Cardiac fibroblast (primary cell): Measurements from ENCODE around the gene RDH13.
"Not testable (repeated sequence)": the region's sequence is repeated elsewhere in the genome, so short reads cannot be mapped to it uniquely, and the experiment has no call there.

Source experiments
- DNase-seq, 2 donors: peaks; one replicate each; pipeline versions ENCODE4 v3.0.0 to v3.0.0-alpha.2; 2010; ENCODE audit warnings: low read depth in 2 of 2
- H3K4me3 ChIP-seq, 2 donors: replicated peaks in 1 of 2; 1 replicate in 1 of 2; 2 replicates in 1 of 2; pipeline ENCODE4 v1.5.1; 2011; ENCODE audit warnings: low read depth in 2 of 2, low read length in 2 of 2, mild to moderate bottlenecking in 2 of 2, moderate library complexity in 1 of 2
- CTCF ChIP-seq: IDR thresholded peaks from one replicate; pipeline ENCODE4 v1.5.1; 2011; ENCODE audit warnings: low read depth, mild to moderate bottlenecking, low read length, inconsistent platforms

Gene RDH13

GRCh38 chr19:55024111-55024510, 38.8 kb downstream of the RDH13 start:
- no peak for TF ChIP-seq CTCF
- DNase-seq = no peak
- H3K4me3 ChIP-seq = no peak overlapping the region

GRCh38 chr19:55020351-55020750, 42.6 kb downstream of the RDH13 start:
- not testable (repeated sequence) for DNase-seq, H3K4me3 ChIP-seq

GRCh38 chr19:55018633-55019032, 44.3 kb downstream of the RDH13 start:
- no peak for DNase-seq

GRCh38 chr19:55018216-55018615, 44.7 kb downstream of the RDH13 start:
- no peak overlapping the region for H3K4me3 ChIP-seq
- no peak for DNase-seq
- no peak for TF ChIP-seq CTCF

More at GRCh38 chr19:55018633-55019032, 44.3 kb downstream of the RDH13 start:
- no peak overlapping the region for H3K4me3 ChIP-seq
- TF ChIP-seq CTCF = no peak

GRCh38 chr19:55016017-55016416, 46.9 kb downstream of the RDH13 start:
- TF ChIP-seq CTCF = no peak
- no peak overlapping the region for H3K4me3 ChIP-seq
- DNase-seq = no peak

- H3K4me3 ChIP-seq = no peak overlapping the region
- no peak for TF ChIP-seq CTCF
- DNase-seq = no peak
These were observed 47.8 kb downstream of the RDH13 start for GRCh38 chr19:55015126-55015525.

- DNase-seq = no peak
- H3K4me3 ChIP-seq = no peak overlapping the region
- TF ChIP-seq CTCF = no peak
These were observed 48.2 kb downstream of the RDH13 start for GRCh38 chr19:55014714-55015113.
